Neural progenitor cell (in vitro differentiated cells): Measurements from ENCODE around the gene CLNK. TPM values are rescaled to one million over a fixed set of nuclear protein-coding genes. Genes with fewer than 3 reads are reported as not detected.

Experiments used
- DNase-seq: peaks from one replicate; pipeline ENCODE4 v3.0.0-alpha.2; 2016; ENCODE audit warnings: low spot score
- H2AFZ ChIP-seq: fragments of 200-600 bp; sonication (generic); replicated peaks from 2 replicates; pipeline ENCODE4 v1.6.1; 2016; ENCODE audit warnings: antibody characterized with exemption
- H3F3A ChIP-seq: fragments of 200-600 bp; sonication (generic); 2 replicates; pipeline ENCODE4 v1.6.1; 2016; ENCODE audit warnings: antibody characterized with exemption, low read depth
- H3K27ac ChIP-seq: fragments of 200-600 bp; sonication (generic); 2 replicates; pipeline ENCODE4 v1.5.1; 2016; ENCODE audit warnings: mild to moderate bottlenecking
- H3K27me3 ChIP-seq: fragments of 200-600 bp; sonication (generic); 2 replicates; pipeline ENCODE4 v1.6.1; 2016; ENCODE audit warnings: mild to moderate bottlenecking, moderate library complexity
- H3K36me3 ChIP-seq: fragments of 200-600 bp; sonication (generic); 2 replicates; pipeline ENCODE4 v1.5.1; 2016
- H3K4me1 ChIP-seq: fragments of 200-600 bp; sonication (generic); 2 replicates; pipeline ENCODE4 v1.6.1; 2016; ENCODE audit warnings: mixed run types
- H3K4me2 ChIP-seq: fragments of 200-600 bp; sonication (generic); 2 replicates; pipeline ENCODE4 v1.6.1; 2016
- H3K4me3 ChIP-seq: fragments of 200-600 bp; sonication (generic); 2 replicates; pipeline ENCODE4 v1.5.1; 2016
- H3K79me2 ChIP-seq: fragments of 200-600 bp; sonication (generic); 2 replicates; pipeline ENCODE4 v1.6.1; 2016; ENCODE audit warnings: low read depth
- H3K9ac ChIP-seq: fragments of 200-600 bp; sonication (generic); 2 replicates; pipeline ENCODE4 v1.6.1; 2016
- H3K9me3 ChIP-seq: fragments of 200-600 bp; sonication (generic); 2 replicates; pipeline ENCODE4 v1.5.1; 2016; ENCODE audit warnings: low read depth
- H4K20me1 ChIP-seq: fragments of 200-600 bp; sonication (generic); 2 replicates; pipeline ENCODE4 v1.6.1; 2016; ENCODE audit warnings: low read depth
- H3K27ac Mint-ChIP-seq: 3 replicates; pipeline ENCODE4 v1.8.0; 2021; ENCODE audit warnings: mixed read lengths
- H3K27me3 Mint-ChIP-seq: 2 replicates; pipeline ENCODE4 v1.8.0; 2022; ENCODE audit warnings: low read depth, mild to moderate bottlenecking, inconsistent platforms, moderate library complexity, mixed read lengths; ENCODE audit not compliant: insufficient read depth
- H3K36me3 Mint-ChIP-seq: 3 replicates; pipeline ENCODE4 v1.8.0; 2021; ENCODE audit warnings: mixed read lengths
- H3K4me1 Mint-ChIP-seq: 3 replicates; pipeline ENCODE4 v1.8.0; 2021; ENCODE audit warnings: mixed read lengths
- H3K4me3 Mint-ChIP-seq: 3 replicates; pipeline ENCODE4 v1.8.0; 2021; ENCODE audit warnings: mild to moderate bottlenecking, moderate library complexity, mixed read lengths
- H3K9me3 Mint-ChIP-seq: 3 replicates; pipeline ENCODE4 v1.8.0; 2020; ENCODE audit warnings: mixed read lengths
- CTCF ChIP-seq: fragments of 200-600 bp; sonication (generic); IDR thresholded peaks from 2 replicates; pipeline ENCODE4 v1.5.1; 2017; ENCODE audit warnings: antibody characterized with exemption, mild to moderate bottlenecking
- EZH2 ChIP-seq: fragments of 200-600 bp; sonication (generic); IDR thresholded peaks from 2 replicates; pipeline ENCODE4 v1.6.1; 2017; ENCODE audit warnings: antibody characterized with exemption, mild to moderate bottlenecking, moderate library complexity
- EZH2phosphoT487 ChIP-seq: fragments of 200-600 bp; sonication (generic); IDR thresholded peaks from 2 replicates; pipeline ENCODE4 v1.6.1; 2017; ENCODE audit warnings: antibody characterized with exemption
- total RNA-seq: library from RNA; depleted of rRNA; stranded (reverse); fragments of >200 nt; gene quantifications from 2 replicates; pipeline ENCODE4 v1.2.3, GENCODE V29; 2015; ENCODE audit warnings: low replicate concordance

Gene CLNK
- total RNA-seq, 1 donor from 2014 or later = not detected

- DNase-seq = no peak
- H3K36me3 ChIP-seq = no peaks in the 10 kb centered on the region
- H3K4me3 ChIP-seq = no peak overlapping the region
- Mint-ChIP-seq H3K27ac (no peak overlapping the region), H3K9me3 (peaks cover 5% of the 10 kb centered on the region), H3K4me1 (peaks cover 13% of the 10 kb centered on the region), H3K27me3 (peaks cover 2% of the 10 kb centered on the region), H3K36me3 (no peaks in the 10 kb centered on the region), H3K4me3 (no peak overlapping the region)
- no peak overlapping the region for H2AFZ ChIP-seq
- peaks cover 6% of the 10 kb centered on the region for H3K4me1 ChIP-seq
- no peak overlapping the region for H3K27ac ChIP-seq
- no peaks in the 10 kb centered on the region for H4K20me1 ChIP-seq
- H3K4me2 ChIP-seq = no peak overlapping the region
- H3K9ac ChIP-seq = no peak overlapping the region
- no peaks in the 10 kb centered on the region for H3K9me3 ChIP-seq
- no peaks in the 10 kb centered on the region for H3K79me2 ChIP-seq
- TF ChIP-seq EZH2 (no peak), EZH2phosphoT487 (no peak), CTCF (no peak)
- no peaks in the 10 kb centered on the region for H3K27me3 ChIP-seq
- no peaks in the 10 kb centered on the region for H3F3A ChIP-seq
These were observed 106.8 kb downstream of the CLNK start for GRCh38 chr4:10577508-10578426.

- H3K27ac Mint-ChIP-seq = no peak overlapping the region
- peaks cover 6% of the 10 kb centered on the region for H3K4me1 ChIP-seq
- H3K36me3 ChIP-seq = no peaks in the 10 kb centered on the region
- H3K9ac ChIP-seq = no peak overlapping the region
- no peak overlapping the region for H2AFZ ChIP-seq
- no peaks in the 10 kb centered on the region for H3K9me3 ChIP-seq
- H3K79me2 ChIP-seq = no peaks in the 10 kb centered on the region
- H3K4me1 Mint-ChIP-seq = peaks cover 12% of the 10 kb centered on the region
- H3K4me3 ChIP-seq = no peak overlapping the region
- no peak overlapping the region for H3K4me2 ChIP-seq
- H3K27ac ChIP-seq = no peak overlapping the region
- H3K36me3 Mint-ChIP-seq = no peaks in the 10 kb centered on the region
- H4K20me1 ChIP-seq = no peaks in the 10 kb centered on the region
- H3K9me3 Mint-ChIP-seq = peaks cover 5% of the 10 kb centered on the region
- no peak for DNase-seq
- H3F3A ChIP-seq = no peaks in the 10 kb centered on the region
- H3K4me3 Mint-ChIP-seq = no peak overlapping the region
- no peaks in the 10 kb centered on the region for H3K27me3 ChIP-seq
- no peak for TF ChIP-seq EZH2
- TF ChIP-seq CTCF = no peak
- no peak for TF ChIP-seq EZH2phosphoT487
- peaks cover 2% of the 10 kb centered on the region for H3K27me3 Mint-ChIP-seq
These were observed 107.5 kb downstream of the CLNK start for GRCh38 chr4:10577018-10577417.

- Mint-ChIP-seq H3K36me3 (no peaks in the 10 kb centered on the region), H3K9me3 (peaks cover 5% of the 10 kb centered on the region), H3K27me3 (peaks cover 2% of the 10 kb centered on the region), H3K4me1 (peaks cover 8% of the 10 kb centered on the region), H3K27ac (no peak overlapping the region), H3K4me3 (no peak overlapping the region)
- H4K20me1 ChIP-seq = no peaks in the 10 kb centered on the region
- no peak overlapping the region for H3K9ac ChIP-seq
- peaks cover 6% of the 10 kb centered on the region for H3K4me1 ChIP-seq
- no peaks in the 10 kb centered on the region for H3K9me3 ChIP-seq
- H3F3A ChIP-seq = no peaks in the 10 kb centered on the region
- H3K4me3 ChIP-seq = no peak overlapping the region
- no peaks in the 10 kb centered on the region for H3K79me2 ChIP-seq
- no peak for DNase-seq
- no peaks in the 10 kb centered on the region for H3K27me3 ChIP-seq
- H3K36me3 ChIP-seq = no peaks in the 10 kb centered on the region
- no peak overlapping the region for H3K4me2 ChIP-seq
- no peak for TF ChIP-seq CTCF
- TF ChIP-seq EZH2 = no peak
- TF ChIP-seq EZH2phosphoT487 = no peak
- H3K27ac ChIP-seq = no peak overlapping the region
- no peak overlapping the region for H2AFZ ChIP-seq
These were observed 108.3 kb downstream of the CLNK start for GRCh38 chr4:10576236-10576635.
